Testis (tissue), 3 donors: Measurements from ENCODE around the gene NUDT14. TPM values are rescaled to one million over a fixed set of nuclear protein-coding genes. Genes with fewer than 3 reads are reported as not detected.

ENCODE experiments used
- DNase-seq: peaks from one replicate; pipeline ENCODE4 v3.0.0-alpha.2; 2019
- H3K27ac ChIP-seq, 2 donors: fragments of 200-600 bp; sonication (generic); one replicate each; pipeline ENCODE4 v1.5.1; 2019
- H3K27me3 ChIP-seq: fragments of 200-600 bp; sonication (generic); one replicate; pipeline ENCODE4 v1.5.1; 2019
- H3K36me3 ChIP-seq: fragments of 200-600 bp; sonication (generic); one replicate; pipeline ENCODE4 v1.5.1; 2017; ENCODE audit warnings: low read depth; ENCODE audit errors: missing control alignments
- H3K4me1 ChIP-seq: fragments of 200-600 bp; sonication (generic); one replicate; pipeline ENCODE4 v1.5.1; 2019
- H3K4me3 ChIP-seq, 2 donors: fragments of 200-600 bp; sonication (generic); one replicate each; pipeline ENCODE4 v1.5.1; 2017 to 2019
- H3K9me3 ChIP-seq: fragments of 200-600 bp; sonication (generic); one replicate; pipeline ENCODE4 v1.5.1; 2017
- POLR2A ChIP-seq: fragments of 450-650 bp; IDR thresholded peaks from one replicate; pipeline ENCODE4 v1.6.1; 2017; ENCODE audit warnings: antibody characterized with exemption, mild to moderate bottlenecking, moderate library complexity
- WGBS, 2 donors: methylation state at CpG; one replicate each; pipeline ENCODE4 v1.1.5; 2018; 5-methylcytosine and 5-hydroxymethylcytosine counted together
- intact Hi-C: fragments of 100-400 bp; cut with DNase I; formaldehyde crosslinking; loops from one replicate; pipeline ENCODE4 v1.15.1; 2023; ENCODE audit warnings: low total_unique reads
- polyA plus RNA-seq: library from polyadenylated mRNA; stranded (reverse); fragments of 350-450 nt; fragmentation: Illumina TruSeq; extraction: RNeasy Lipid Tissue Mini Kit (QIAGEN cat#74804); gene quantifications from one replicate; pipeline ENCODE4 v1.2.3, GENCODE V29; 2014; ENCODE audit warnings: low read depth, low replicate concordance; ENCODE audit not compliant: insufficient read depth
- total RNA-seq, 2 donors: library from RNA; depleted of rRNA; stranded (reverse); fragments of >200 nt; gene quantifications; one replicate each; pipeline ENCODE4 v1.2.3, GENCODE V29; 2016
- TF ChIP-seq, protein P1 (sequence below), 3 experiments: fragments of 450-650 bp in 2 of 3; fragments of 200-600 bp in 1 of 3; sonication (generic) in 1 of 3; IDR thresholded peaks; one replicate each; pipeline ENCODE4 v1.5.1; 2016 to 2019; ENCODE audit warnings: antibody characterized with exemption in 3 of 3, mild to moderate bottlenecking in 2 of 3, moderate library complexity in 1 of 3

Gene NUDT14
- total and polyA plus RNA-seq, 3 donors from 2014 or later: 22.0 to 40.0 (median 28.1) TPM

DNA sequence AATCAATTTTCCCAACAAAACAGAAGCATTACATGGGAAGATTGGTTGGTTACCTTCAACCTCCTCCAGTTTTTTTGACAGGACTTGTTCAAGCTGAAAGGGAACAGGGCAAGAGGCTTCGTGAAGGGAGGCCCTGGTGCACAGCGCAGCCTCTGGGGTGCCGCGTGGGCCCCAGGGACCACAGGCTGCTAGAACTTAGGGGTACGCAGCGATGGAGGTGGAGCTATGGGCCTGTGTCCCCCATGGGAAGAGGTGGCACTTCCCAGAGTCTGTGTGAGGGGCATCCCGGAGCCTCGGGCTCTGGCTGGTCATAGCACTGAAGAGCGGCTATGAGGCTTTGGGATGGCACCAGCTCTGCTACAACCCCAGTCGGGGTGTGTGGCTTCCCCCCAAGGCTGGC is 45.1 kb upstream of the NUDT14 start:
- intact Hi-C loops: no loop called here
- no peak for DNase-seq
- no peak overlapping the region for H3K4me3 ChIP-seq
- H3K27me3 ChIP-seq: no peaks in the 10 kb centered on the region
- WGBS, 2 donors: 97% methylated on average over 7 to 10 of the region's 10 CpGs
- no peaks in the 10 kb centered on the region for H3K9me3 ChIP-seq
- no peaks in the 10 kb centered on the region for H3K4me1 ChIP-seq
- H3K27ac ChIP-seq: no peak overlapping the region
- H3K36me3 ChIP-seq: no peaks in the 10 kb centered on the region
- TF ChIP-seq POLR2A: no peak
- TF ChIP-seq, protein P1, sequence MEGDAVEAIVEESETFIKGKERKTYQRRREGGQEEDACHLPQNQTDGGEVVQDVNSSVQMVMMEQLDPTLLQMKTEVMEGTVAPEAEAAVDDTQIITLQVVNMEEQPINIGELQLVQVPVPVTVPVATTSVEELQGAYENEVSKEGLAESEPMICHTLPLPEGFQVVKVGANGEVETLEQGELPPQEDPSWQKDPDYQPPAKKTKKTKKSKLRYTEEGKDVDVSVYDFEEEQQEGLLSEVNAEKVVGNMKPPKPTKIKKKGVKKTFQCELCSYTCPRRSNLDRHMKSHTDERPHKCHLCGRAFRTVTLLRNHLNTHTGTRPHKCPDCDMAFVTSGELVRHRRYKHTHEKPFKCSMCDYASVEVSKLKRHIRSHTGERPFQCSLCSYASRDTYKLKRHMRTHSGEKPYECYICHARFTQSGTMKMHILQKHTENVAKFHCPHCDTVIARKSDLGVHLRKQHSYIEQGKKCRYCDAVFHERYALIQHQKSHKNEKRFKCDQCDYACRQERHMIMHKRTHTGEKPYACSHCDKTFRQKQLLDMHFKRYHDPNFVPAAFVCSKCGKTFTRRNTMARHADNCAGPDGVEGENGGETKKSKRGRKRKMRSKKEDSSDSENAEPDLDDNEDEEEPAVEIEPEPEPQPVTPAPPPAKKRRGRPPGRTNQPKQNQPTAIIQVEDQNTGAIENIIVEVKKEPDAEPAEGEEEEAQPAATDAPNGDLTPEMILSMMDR (IDR thresholded peaks at IDR 0.05): no peak

DNA sequence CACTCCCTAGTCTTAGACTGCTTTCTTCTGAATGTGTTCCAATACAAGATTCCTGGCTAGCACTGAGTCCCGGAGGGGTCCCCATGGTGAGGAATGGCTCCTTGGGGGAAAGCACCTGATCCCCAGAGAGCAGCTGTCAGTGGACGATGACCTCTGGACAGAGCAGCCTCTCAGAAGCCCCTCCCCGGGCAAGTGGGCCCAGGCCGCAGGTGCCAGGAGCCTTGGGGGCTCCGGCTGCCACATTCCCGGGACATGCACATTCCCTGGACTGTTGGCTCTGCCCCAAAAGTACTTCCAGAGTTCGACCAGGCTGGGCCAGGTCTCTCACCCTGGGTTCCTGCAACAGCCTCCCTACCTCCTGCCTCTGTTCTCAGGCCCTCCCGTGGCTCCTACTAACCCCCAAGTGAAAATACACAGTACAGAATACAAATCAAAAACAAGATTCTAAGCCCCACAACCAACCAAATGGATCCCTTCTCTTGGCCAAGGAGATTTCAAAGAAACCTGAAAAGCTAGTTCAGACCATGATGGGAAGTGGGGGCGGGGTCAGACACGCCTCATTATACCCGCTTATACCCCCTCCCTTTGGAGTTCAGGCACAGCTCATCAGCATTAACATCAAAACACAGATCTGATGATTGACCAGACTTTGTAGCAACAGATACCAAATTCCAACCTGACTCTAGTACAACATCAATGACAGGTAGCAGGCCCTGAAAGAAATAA is 43.9 kb upstream of the NUDT14 start:
- no peaks in the 10 kb centered on the region for H3K36me3 ChIP-seq
- no peak for DNase-seq
- H3K4me1 ChIP-seq: no peaks in the 10 kb centered on the region
- no peaks in the 10 kb centered on the region for H3K9me3 ChIP-seq
- H3K27me3 ChIP-seq: no peaks in the 10 kb centered on the region
- H3K27ac ChIP-seq: no peak overlapping the region
- H3K4me3 ChIP-seq: no peak overlapping the region
- WGBS, 2 donors: 86 to 95% methylated on average over 11 of the region's 11 CpGs
- no peak for TF ChIP-seq POLR2A
- TF ChIP-seq, protein P1 (IDR thresholded peaks at IDR 0.05): no peak
- intact Hi-C loops: no loop called here

DNA sequence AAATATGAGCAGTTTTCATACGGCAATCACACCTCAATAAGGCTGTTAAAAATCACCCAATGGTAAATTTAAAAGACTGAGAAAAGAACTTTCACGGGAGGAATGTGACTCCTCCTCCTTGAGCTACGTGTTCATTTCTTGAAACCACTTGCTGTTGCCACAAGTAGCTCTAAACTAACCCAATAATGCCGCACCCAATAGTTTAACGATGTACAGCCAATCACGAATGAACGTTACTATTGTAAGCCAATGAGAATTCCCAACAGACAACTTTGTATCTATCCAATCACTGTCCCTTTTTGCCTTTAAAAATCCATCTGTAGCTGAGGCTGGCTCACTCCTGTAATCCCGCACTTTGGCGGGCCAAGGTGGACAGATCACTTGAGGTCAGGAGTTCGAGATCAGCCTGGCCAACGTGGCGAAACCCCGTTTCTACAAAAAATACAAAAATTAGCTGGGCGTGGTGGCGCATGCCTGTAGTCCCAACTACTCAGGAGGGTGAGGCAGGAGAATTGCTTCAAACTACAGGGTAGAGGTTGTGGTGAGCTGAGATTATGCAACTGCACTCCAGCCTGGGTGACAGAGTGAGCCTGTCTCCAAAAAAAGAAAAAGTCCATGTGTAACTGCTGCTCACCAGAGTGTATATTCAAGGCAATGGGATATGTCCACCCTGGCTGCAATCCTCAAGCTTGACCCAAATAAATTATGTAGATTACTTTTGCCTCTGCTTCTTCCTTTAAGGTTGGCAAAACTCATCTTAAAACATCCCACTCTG is 42.8 kb upstream of the NUDT14 start:
- H3K27ac ChIP-seq: no peak overlapping the region
- no peaks in the 10 kb centered on the region for H3K9me3 ChIP-seq
- DNase-seq: no peak
- H3K36me3 ChIP-seq: no peaks in the 10 kb centered on the region
- no peak overlapping the region for H3K4me3 ChIP-seq
- intact Hi-C loops: no loop called here
- H3K27me3 ChIP-seq: no peaks in the 10 kb centered on the region
- H3K4me1 ChIP-seq: no peaks in the 10 kb centered on the region
- TF ChIP-seq, protein P1 (IDR thresholded peaks at IDR 0.05): no peak
- no peak for TF ChIP-seq POLR2A
- 94% methylated on average over 15 of the region's 15 CpGs for WGBS, 2 donors

DNA sequence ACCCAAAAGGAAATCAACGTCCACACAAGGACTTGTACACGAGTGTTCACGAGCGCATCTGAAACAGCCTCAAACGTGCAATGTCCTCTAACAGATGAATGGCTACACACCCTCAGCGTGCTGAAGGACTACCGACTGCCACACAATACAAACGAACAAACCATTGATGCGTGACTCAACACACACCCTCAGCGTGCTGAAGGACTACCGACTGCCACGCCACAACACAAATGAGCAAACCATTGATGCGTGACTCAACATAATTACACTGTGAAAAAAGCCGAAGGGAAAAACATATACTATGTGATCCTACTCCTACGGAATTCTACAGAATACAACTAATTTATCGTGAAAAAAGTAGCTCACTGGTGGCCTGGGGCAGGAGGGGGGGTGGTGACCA is 42.1 kb upstream of the NUDT14 start:
- 88 to 96% methylated on average over 16 of the region's 16 CpGs for WGBS, 2 donors
- TF ChIP-seq, protein P1 (IDR thresholded peaks at IDR 0.05): no peak
- TF ChIP-seq POLR2A: no peak
- DNase-seq: no peak
- Histone ChIP-seq H3K27ac (no peak overlapping the region), H3K9me3 (no peaks in the 10 kb centered on the region), H3K4me3 (no peak overlapping the region), H3K27me3 (no peaks in the 10 kb centered on the region), H3K4me1 (no peaks in the 10 kb centered on the region), H3K36me3 (no peaks in the 10 kb centered on the region)
- intact Hi-C loops: no loop called here
